Erythroblast (primary cell): ENCODE results near the gene PCDHGC3.

Experiments
- GATA1 ChIP-seq: IDR thresholded peaks from 2 replicates; pipeline ENCODE4 v1.6.1; 2011; ENCODE audit warnings: low read depth, mild to moderate bottlenecking, control low read depth, low read length, moderate library complexity
- POLR2A ChIP-seq: IDR thresholded peaks from 2 replicates; pipeline ENCODE4 v1.6.1; 2011; ENCODE audit warnings: mild to moderate bottlenecking, low read length

DNA sequence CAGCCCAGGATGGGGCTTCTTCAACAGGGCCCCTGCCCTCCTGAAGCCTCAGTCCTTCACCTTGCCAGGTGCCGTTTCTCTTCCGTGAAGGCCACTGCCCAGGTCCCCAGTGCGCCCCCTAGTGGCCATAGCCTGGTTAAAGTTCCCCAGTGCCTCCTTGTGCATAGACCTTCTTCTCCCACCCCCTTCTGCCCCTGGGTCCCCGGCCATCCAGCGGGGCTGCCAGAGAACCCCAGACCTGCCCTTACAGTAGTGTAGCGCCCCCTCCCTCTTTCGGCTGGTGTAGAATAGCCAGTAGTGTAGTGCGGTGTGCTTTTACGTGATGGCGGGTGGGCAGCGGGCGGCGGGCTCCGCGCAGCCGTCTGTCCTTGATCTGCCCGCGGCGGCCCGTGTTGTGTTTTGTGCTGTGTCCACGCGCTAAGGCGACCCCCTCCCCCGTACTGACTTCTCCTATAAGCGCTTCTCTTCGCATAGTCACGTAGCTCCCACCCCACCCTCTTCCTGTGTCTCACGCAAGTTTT is 36.7 kb downstream of the PCDHGC3 start:
- TF ChIP-seq POLR2A: no peak
- no peak for TF ChIP-seq GATA1
